NCI-H524 (cell line): ENCODE measurements around the gene NUP58.
"Not testable (repeated sequence)": the region's sequence is repeated elsewhere in the genome, so short reads cannot be mapped to it uniquely, and the experiment has no call there.

ENCODE experiments used
- DNase-seq, 2 experiments: peaks; one replicate each; lab custom pipeline; 2025; lab: John Stamatoyannopoulos, UW

Gene NUP58

GRCh38 chr13:25302121-25302520 lies 696 bp downstream of the NUP58 start:
- DNase-seq, result no peak

GRCh38 chr13:25306671-25307464 lies 5.4 kb downstream of the NUP58 start:
- DNase-seq, result no peak

GRCh38 chr13:25310891-25311290 lies 9.5 kb downstream of the NUP58 start:
- DNase-seq, result no peak

- DNase-seq, result peak; percentile 38 to 69
Measured at GRCh38 chr13:25318946-25319345, 17.5 kb downstream of the NUP58 start.

- DNase-seq, result peak; percentile 17 to 74
Measured at GRCh38 chr13:25319771-25320170, 18.3 kb downstream of the NUP58 start.

GRCh38 chr13:25324100-25324499 lies 22.7 kb downstream of the NUP58 start:
- no peak for DNase-seq

GRCh38 chr13:25329706-25330105 lies 28.3 kb downstream of the NUP58 start:
- no peak for DNase-seq

GRCh38 chr13:25330541-25330940 lies 29.1 kb downstream of the NUP58 start:
- DNase-seq, result no peak

GRCh38 chr13:25335856-25336255 lies 34.4 kb downstream of the NUP58 start:
- no peak for DNase-seq

- no peak for DNase-seq
Measured at GRCh38 chr13:25345576-25345975, 44.2 kb downstream of the NUP58 start.

- no peak for DNase-seq
Measured at GRCh38 chr13:25347151-25347550, 45.7 kb downstream of the NUP58 start.

GRCh38 chr13:25351404-25351803 lies 50.0 kb downstream of the NUP58 start:
- no peak for DNase-seq

GRCh38 chr13:25352230-25352629 lies 50.8 kb downstream of the NUP58 start:
- DNase-seq, result peak in 1 of 2 experiments; percentile 38

- no peak for DNase-seq
Measured at GRCh38 chr13:25352806-25353205, 51.4 kb downstream of the NUP58 start.

GRCh38 chr13:25353344-25353743 lies 51.9 kb downstream of the NUP58 start:
- DNase-seq, result no peak

GRCh38 chr13:25354377-25354776 lies 53.0 kb downstream of the NUP58 start:
- DNase-seq, result no peak

GRCh38 chr13:25360443-25360842 lies 59.0 kb downstream of the NUP58 start:
- not testable (repeated sequence) for DNase-seq

- no peak for DNase-seq
Measured at GRCh38 chr13:25365720-25366235, 64.4 kb downstream of the NUP58 start.

- no peak for DNase-seq
Measured at GRCh38 chr13:25371158-25371874, 69.9 kb downstream of the NUP58 start.

GRCh38 chr13:25371875-25372283 lies 70.5 kb downstream of the NUP58 start, which contains the start of gene ATP8A2:
TSS of gene ATP8A2 (plus strand) at chr13:25371974. CDS start at chr13:25372213, 239 bp downstream.
- peak in 1 of 2 experiments; percentile 52 for DNase-seq

GRCh38 chr13:25372284-25373081 lies 71.1 kb downstream of the NUP58 start:
- peak; percentile 8 to 54 for DNase-seq

GRCh38 chr13:25375727-25376358 lies 74.4 kb downstream of the NUP58 start:
- peak; percentile 25 to 74 for DNase-seq
